Measurements from ENCODE around the gene NTNG2.

The NTNG2 gene

DNA sequence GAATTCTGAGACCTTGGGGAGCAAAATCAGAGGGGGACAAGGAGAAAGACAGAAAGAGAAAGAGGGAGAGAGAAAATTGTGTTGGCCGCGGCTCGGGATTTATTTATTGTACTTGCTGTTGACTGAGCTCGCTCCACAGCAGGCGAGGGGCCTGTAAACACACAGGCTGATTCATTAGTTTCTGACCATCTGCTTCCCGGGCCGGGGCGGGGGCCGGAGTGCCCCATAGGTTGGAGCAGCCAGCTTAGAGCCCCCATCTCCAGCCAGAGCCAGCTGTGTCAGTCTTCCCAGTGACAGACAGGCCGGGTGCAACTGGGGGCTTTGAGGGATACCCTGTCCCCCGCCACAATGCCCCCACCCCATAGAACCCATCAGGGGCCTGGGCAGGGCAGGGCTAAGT lies 30.9 kb downstream of the NTNG2 start:
- TF ChIP-seq POLR2A (IDR thresholded peaks at IDR 0.05; ENCODE audit: low read depth, low read length): no peak
- FAIRE-seq (no peak), DNase-seq (ENCODE audit: insufficient read length, low spot score) (no peak)

DNA sequence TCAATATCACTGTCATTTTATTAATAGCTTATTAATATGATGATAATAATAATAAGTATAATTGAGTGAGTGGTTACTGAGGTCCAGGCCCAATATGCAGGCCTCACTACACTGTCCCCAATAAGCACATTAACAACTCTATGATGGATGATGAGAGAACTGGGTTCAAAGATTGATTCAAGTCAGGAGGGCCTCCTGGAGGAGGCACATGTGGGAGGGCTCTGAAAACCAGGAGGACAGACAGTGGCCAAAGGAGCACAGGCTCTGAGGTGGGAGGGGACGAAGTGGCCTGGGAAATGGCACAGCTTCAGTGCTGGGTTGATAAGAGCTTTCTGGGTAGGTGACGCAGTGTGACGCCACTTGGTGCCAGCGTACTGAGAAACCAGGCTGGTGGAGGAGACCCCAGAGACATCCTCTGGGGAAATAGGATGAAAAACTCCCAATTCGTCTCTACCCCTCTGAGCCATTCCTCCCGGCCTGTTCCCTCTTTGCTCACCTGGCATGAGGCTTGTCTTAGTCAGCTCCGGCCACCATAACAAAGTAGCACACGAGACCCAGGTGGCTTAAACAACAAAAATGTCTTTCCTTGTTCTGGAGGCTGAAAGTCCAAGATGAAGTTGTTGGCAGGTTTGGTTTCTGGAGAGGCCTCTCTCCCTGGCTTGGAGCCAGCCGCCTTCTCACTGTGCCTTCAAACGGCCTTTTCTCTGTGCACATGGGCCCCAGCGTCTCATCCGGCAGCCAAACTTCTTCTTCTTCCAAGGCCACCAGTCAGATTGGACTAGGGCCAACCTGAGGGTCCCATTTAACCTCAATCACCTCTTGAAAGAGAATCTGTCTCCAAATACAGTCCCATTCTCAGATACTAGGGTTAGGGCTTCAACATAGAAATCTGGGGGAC lies 31.6 kb downstream of the NTNG2 start:
- FAIRE-seq (no peak), DNase-seq (ENCODE audit: insufficient read length, low spot score) (no peak)
- no peak for TF ChIP-seq POLR2A (IDR thresholded peaks at IDR 0.05; ENCODE audit: low read depth, low read length)

DNA sequence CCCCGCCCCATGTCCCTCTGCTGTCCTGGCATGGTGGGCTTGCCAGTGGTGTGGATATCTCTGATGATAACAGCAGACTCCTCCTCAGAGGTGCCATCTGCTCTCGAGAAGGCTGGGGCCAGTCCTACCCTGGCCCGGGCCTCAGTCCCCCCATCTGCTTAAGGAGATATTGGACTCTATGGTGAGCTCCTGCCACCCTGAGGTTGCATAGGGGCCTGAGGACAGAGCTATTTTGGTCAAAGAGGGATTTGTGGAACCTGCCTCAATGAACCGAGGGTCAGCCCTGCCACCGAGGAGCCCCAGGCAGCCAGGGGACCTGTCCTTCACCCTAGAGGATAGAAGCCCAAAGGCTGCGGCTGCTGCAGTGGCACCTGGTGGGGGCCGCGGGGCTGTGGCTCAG lies 32.6 kb downstream of the NTNG2 start:
- FAIRE-seq (no peak), DNase-seq (ENCODE audit: insufficient read length, low spot score) (no peak)
- TF ChIP-seq POLR2A (IDR thresholded peaks at IDR 0.05; ENCODE audit: low read depth, low read length): no peak

DNA sequence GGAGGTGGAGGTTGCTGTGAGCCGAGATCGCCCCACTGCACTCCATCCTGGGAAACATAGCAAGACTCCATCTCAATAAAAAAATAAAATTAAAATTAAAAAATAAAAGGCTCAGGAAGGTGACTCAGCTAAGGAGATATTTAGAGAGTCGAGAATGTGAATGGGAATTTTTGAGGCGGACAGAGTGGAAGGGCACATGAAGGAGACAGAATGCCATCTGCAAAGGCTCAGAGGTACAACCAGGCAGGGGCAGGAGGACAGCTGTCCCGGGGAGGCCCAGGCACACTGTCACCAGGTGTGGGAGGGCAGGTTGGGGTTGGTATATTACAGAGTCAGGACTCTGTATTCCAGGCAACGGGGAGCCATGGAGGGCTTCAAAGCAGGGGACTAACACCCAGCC lies 35.5 kb downstream of the NTNG2 start:
- FAIRE-seq (no peak), DNase-seq (ENCODE audit: insufficient read length, low spot score) (no peak)
- no peak for TF ChIP-seq POLR2A (IDR thresholded peaks at IDR 0.05; ENCODE audit: low read depth, low read length)

DNA sequence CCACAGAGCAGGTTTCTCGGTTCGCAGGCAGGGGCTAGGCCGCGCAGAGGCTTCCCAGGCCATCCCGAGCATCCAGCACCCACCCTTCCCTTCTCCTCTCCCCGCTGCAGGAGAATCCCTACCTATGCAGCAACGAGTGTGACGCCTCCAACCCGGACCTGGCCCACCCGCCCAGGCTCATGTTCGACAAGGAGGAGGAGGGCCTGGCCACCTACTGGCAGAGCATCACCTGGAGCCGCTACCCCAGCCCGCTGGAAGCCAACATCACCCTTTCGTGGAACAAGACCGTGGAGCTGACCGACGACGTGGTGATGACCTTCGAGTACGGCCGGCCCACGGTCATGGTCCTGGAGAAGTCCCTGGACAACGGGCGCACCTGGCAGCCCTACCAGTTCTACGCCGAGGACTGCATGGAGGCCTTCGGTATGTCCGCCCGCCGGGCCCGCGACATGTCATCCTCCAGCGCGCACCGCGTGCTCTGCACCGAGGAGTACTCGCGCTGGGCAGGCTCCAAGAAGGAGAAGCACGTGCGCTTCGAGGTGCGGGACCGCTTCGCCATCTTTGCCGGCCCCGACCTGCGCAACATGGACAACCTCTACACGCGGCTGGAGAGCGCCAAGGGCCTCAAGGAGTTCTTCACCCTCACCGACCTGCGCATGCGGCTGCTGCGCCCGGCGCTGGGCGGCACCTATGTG lies 36.1 kb downstream of the NTNG2 start:
- FAIRE-seq (no peak), DNase-seq (ENCODE audit: insufficient read length, low spot score) (no peak)
- no peak for TF ChIP-seq POLR2A (IDR thresholded peaks at IDR 0.05; ENCODE audit: low read depth, low read length)

DNA sequence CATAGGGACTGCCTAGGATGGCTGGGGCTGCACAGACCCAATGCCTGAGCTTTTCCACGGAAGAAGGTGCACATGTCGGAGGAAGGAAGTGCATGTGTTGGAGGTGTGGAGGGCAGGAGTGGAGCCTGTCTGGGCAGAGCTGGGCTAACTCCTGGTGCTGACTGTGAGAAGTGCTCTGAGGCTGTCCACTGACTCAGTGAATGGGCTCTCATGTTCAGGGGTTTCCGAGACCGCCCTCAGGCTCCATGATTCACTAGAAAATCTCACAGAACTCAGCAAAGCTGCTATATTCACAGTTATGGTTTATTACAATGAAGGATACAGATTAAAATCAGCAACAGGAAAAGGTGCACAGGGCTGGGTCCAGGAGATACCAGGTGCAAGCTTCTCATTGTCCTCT lies 37.2 kb downstream of the NTNG2 start:
- FAIRE-seq: no peak
- no peak for TF ChIP-seq POLR2A (IDR thresholded peaks at IDR 0.05; ENCODE audit: low read depth, low read length)
- no peak for DNase-seq (ENCODE audit: insufficient read length, low spot score)

DNA sequence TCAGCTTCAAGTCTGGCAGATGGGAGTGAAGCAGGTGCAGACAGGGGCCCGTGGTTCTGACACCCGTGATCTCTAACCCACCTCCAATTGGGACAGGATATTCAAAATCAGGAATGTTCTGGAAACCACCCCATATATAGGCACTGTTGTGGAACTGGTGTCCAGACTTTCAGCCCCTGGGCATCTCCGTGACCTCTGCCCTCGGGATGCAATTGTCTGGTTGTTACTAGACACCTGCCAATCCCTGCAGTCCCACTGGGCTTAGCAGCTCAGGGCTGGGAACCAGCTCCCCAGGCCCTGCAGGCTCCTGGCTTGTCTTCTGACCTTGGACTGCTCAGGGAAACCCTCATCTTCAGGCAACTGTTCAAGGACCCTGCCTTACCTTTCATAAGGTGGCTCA lies 38.8 kb downstream of the NTNG2 start:
- TF ChIP-seq POLR2A (IDR thresholded peaks at IDR 0.05; ENCODE audit: low read depth, low read length): no peak
- DNase-seq (ENCODE audit: insufficient read length, low spot score): no peak
- no peak for FAIRE-seq

DNA sequence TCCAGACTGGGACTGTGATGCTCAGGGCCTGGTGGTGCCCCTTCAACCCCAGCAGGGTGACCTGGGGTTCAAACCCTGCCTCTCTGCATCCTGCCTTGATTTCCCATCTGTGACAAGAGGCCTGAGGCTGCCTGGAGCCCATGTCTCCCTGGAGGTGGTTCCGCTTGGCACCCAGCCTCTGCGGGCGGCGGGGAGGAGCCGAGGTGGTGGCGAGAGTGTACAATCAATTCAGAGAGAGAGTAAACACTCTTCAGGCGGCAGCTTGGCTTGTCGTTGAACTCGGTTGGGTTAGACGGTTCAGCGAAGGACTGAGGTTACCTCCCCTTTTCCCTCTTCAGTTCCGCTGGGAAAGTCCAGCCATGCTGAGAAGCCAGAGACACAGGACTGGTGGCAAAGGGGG lies 39.3 kb downstream of the NTNG2 start:
- DNase-seq (ENCODE audit: insufficient read length, low spot score) (no peak), FAIRE-seq (no peak)
- no peak for TF ChIP-seq POLR2A (IDR thresholded peaks at IDR 0.05; ENCODE audit: low read depth, low read length)

DNA sequence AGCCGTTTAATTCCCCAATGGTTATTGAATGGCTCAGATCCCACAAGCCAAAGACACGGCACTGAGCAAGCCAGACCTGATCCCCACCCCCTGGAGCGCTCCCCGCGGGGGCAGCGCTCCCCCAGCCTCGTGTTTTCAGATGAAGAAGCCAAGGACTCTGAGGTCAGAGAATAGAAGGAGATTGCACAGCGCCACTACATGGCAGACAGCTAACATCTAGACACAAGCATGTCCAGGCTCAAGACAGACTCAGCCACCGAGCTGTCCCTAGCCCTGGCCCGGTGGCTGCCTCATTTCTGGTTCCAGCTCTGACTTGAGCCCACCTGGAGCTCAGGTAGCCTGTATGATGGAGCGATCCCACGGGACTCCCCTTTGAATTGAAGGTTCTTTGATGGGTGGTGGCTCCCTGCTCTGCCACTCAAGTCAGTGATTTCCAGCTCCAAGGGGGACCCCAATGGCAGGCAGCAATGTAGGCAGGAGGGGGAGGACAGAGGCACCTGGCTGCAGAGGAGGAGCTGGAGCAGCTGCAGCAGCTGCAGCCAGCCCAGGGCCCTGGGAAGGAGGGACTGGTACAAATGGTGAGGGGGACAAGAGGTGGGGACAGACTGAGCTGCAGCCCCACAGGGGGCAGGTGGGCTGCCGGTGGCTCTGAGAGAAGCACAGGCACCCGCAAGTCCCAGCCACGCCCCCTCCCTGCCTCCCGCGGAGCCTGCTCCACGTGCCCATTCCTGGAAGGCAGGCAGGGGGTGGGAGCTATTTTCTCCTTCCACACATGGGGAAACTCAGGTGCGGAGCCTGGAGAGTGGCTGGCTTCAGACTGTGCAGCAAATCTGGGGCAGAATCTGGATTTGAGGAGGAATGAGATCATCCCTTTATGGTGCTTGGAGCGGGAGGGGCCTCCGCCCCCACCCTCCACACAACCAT lies 40.2 kb downstream of the NTNG2 start:
- DNase-seq (ENCODE audit: insufficient read length, low spot score): no peak
- TF ChIP-seq POLR2A (IDR thresholded peaks at IDR 0.05; ENCODE audit: low read depth, low read length): no peak
- FAIRE-seq: no peak

DNA sequence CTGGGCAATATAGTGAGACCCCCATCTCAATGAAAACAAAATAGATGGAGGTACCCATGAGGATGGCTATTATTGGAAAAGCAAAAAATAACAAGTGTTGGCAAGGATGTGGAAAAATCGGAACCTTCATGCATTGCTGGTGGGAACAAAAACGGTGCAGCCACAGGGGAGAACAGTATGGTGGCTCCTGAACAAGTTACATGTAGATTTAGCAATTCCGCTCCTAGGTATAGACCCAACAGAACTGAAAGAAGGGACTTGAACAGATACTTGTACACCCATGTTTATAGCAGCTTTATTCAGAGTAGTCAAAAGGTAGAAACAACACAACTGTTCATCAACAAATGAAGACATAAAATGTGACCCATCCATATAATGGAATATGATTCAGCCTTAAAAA lies 43.0 kb downstream of the NTNG2 start:
- TF ChIP-seq POLR2A (IDR thresholded peaks at IDR 0.05; ENCODE audit: low read depth, low read length): no peak
- DNase-seq (ENCODE audit: insufficient read length, low spot score) (no peak), FAIRE-seq (no peak)

DNA sequence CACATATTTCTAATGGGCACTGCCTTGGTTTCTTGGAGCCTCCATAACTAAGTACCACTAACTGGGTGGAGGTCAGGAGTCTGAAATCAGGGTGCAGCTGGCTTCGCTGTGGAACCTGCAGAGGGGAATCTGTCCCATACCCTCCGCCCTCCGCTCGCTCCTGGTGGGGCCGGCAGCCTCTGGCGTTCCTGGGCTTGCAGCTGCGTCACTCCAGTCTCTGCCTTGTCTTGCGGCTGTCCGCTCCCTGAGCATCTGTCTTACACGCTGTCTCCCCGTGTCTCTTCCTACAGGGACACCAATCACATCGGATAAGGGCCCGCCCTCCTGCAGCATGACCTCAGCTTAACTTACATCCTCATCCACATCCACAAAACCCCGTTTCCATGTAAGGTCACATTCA lies 45.4 kb downstream of the NTNG2 start:
- no peak for TF ChIP-seq POLR2A (IDR thresholded peaks at IDR 0.05; ENCODE audit: low read depth, low read length)
- DNase-seq (ENCODE audit: insufficient read length, low spot score) (no peak), FAIRE-seq (no peak)

DNA sequence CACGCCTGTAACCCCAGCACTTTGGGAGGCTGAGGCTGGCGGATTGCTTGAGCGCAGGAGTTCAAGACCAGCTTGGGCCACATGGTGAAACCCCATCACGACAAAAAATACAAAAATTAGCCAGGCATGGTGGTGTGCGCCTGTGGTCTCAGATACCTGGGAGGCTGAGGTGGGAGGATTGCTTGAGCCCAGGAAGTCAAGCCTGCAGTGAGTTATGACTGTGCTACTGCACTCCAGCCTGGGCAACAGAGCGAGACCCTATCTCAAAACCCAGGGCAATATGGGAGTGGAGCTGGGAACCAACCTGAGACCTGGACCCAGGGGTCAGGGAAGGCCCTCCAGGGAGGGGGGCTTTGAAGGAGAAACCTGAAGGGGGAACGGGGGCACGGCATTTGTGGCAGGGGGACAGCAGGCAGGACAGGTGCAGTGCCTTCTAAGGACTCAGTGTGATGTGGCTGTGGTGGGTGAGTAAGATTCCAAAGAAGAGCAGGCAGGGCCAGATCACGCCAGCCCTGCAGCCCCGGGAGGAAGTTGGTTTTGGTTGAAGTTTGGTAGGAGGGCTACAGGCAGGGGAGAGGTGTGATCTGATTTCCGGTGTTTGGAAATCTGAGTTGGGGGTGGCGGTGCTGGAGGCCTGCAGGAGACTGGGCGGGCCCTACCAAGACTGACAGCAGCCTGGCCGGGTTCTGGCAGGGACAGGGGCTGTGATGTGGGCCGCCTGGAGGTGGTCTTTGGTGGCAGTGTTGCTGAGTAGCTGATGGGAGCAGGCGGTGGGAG lies 46.2 kb downstream of the NTNG2 start:
- no peak for DNase-seq (ENCODE audit: insufficient read length, low spot score)
- no peak for FAIRE-seq
- no peak for TF ChIP-seq POLR2A (IDR thresholded peaks at IDR 0.05; ENCODE audit: low read depth, low read length)

DNA sequence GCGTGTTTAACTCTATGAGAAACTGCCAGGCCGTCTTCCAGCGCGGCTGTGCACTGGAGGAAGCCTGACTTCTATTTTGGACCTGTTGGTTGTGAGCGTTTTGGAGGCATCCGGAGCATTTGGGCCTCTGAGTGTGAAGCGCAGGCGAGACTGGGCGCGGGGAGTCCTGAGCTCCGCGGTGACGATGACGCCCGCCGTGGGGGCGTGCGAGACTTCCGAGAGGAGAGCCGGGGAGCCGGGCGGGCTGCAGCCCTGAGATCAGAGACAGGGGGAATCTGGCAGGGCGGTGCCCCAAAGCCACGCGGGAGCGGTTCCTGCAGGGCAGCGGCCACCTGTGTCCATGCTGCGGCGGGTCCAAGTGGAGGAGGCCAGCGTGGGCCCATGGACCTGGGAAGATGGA lies 47.4 kb downstream of the NTNG2 start:
- DNase-seq (ENCODE audit: insufficient read length, low spot score): no peak
- FAIRE-seq: no peak
- TF ChIP-seq POLR2A (IDR thresholded peaks at IDR 0.05; ENCODE audit: low read depth, low read length): no peak
